Neural cell (in vitro differentiated cells): ENCODE results near the gene CCDC60.

Source experiments
- CTCF ChIP-seq: fragments of 450-650 bp; IDR thresholded peaks from 2 replicates; pipeline ENCODE4 v1.5.1; 2014; ENCODE audit warnings: antibody characterized with exemption, mild to moderate bottlenecking, moderate library complexity; ENCODE audit not compliant: poor library complexity, severe bottlenecking
- EP300 ChIP-seq: fragments of 450-650 bp; conservative IDR thresholded peaks from 2 replicates; pipeline ENCODE4 v1.6.1; 2014; ENCODE audit warnings: antibody characterized with exemption, mild to moderate bottlenecking, moderate library complexity; ENCODE audit not compliant: poor library complexity, severe bottlenecking
- EZH2 ChIP-seq: fragments of 200-600, 300-800 bp; shearing (Covaris generic), sonication (generic); IDR thresholded peaks from 2 replicates; pipeline ENCODE4 v1.6.1; 2014; ENCODE audit warnings: antibody characterized with exemption, low read length, borderline replicate concordance, mild to moderate bottlenecking; ENCODE audit not compliant: insufficient read depth, poor library complexity, severe bottlenecking
- POLR2AphosphoS5 ChIP-seq: IDR thresholded peaks from 2 replicates; pipeline ENCODE4 v1.6.1; 2012
- RAD21 ChIP-seq: fragments of 450-650 bp; conservative IDR thresholded peaks from 2 replicates; pipeline ENCODE4 v1.6.1; 2014; ENCODE audit warnings: antibody characterized with exemption, mild to moderate bottlenecking, moderate library complexity

- TF ChIP-seq CTCF (no peak), POLR2AphosphoS5 (no peak), RAD21 (no peak), EZH2 (no peak), EP300 (no peak)
Measured at GRCh38 chr12:119375883-119376190, 41.3 kb downstream of the CCDC60 start.
